ENCODE measurements around the gene ANKRD62.

The ANKRD62 gene

GRCh38 chr18:12057419-12058039, 36.1 kb upstream of the ANKRD62 start:
- CTCF ChIA-PET: interaction anchor here (1.1 to 1.6 kb wide), 2 partner anchors 12 kb away, joined by 3 to 4 read pairs; no protein-coding TSS in a partner anchor
- no peaks in the 10 kb centered on the region for H3K36me3 ChIP-seq (ENCODE audit: control insufficient read depth in 2 of 2, insufficient read depth in 1 of 2, low read length in 2 of 2)

More at GRCh38 chr18:12057419-12058039, 36.1 kb upstream of the ANKRD62 start:
- TF ChIP-seq ZNF19 (tag by site-specific recombination; IDR thresholded peaks at IDR 0.05; ENCODE audit: low read depth) (no peak), ZNF341 (tag by site-specific recombination; IDR thresholded peaks at IDR 0.05; ENCODE audit: low read depth) (no peak), GFI1B (tag by site-specific recombination; IDR thresholded peaks at IDR 0.05) (no peak), YY2 (tag by site-specific recombination; IDR thresholded peaks at IDR 0.05) (no peak), ZNF449 (tag by site-specific recombination; IDR thresholded peaks at IDR 0.05) (no peak), ZNF837 (tag by site-specific recombination; IDR thresholded peaks at IDR 0.05) (no peak), ZNF362 (tag by site-specific recombination; IDR thresholded peaks at IDR 0.05) (no peak), ZNF707 (tag by site-specific recombination; IDR thresholded peaks at IDR 0.05) (no peak), ZBTB21 (tag by site-specific recombination; IDR thresholded peaks at IDR 0.05) (no peak), ZNF37A (tag by site-specific recombination; IDR thresholded peaks at IDR 0.05) (no peak), ZNF514 (tag by site-specific recombination; IDR thresholded peaks at IDR 0.05) (no peak), HOXC10 (CRISPR knock-in tag; IDR thresholded peaks at IDR 0.05) (no peak), MZF1 (tag by site-specific recombination; IDR thresholded peaks at IDR 0.05; ENCODE audit: borderline replicate concordance) (no peak), ZNF311 (tag by site-specific recombination; IDR thresholded peaks at IDR 0.05; ENCODE audit: borderline replicate concordance) (no peak), ZNF513 (tag by site-specific recombination; IDR thresholded peaks at IDR 0.05) (no peak), ZBTB44 (tag by site-specific recombination; IDR thresholded peaks at IDR 0.05) (no peak), REST (tag by site-specific recombination; IDR thresholded peaks at IDR 0.05) (no peak), ZNF398 (tag by site-specific recombination; IDR thresholded peaks at IDR 0.05) (no peak), ZNF416 (tag by site-specific recombination; IDR thresholded peaks at IDR 0.05) (no peak)
- H3K4me1 ChIP-seq (ENCODE audit: control insufficient read depth, insufficient read depth, low read length): no peaks in the 10 kb centered on the region
- POLR2A ChIA-PET: no interaction called here
- no peak overlapping the region for H3K4me3 ChIP-seq (ENCODE audit: low read depth, low read length)
- H3K27ac ChIP-seq (ENCODE audit: extremely low read depth, low read depth, low read length): no peak overlapping the region
- H3K9me3 ChIP-seq (ENCODE audit: control insufficient read depth, insufficient read depth, low read depth, low read length): no peaks in the 10 kb centered on the region

Measured in HEK293 (cell line).